HEK293T (cell line): ENCODE data around the gene ZNF804B.

Experiments used
- CTBP1 ChIP-seq: fragments of 450-650 bp; IDR thresholded peaks from 2 replicates; pipeline ENCODE4 v1.6.1; 2016; ENCODE audit warnings: borderline replicate concordance
- FOXA1 ChIP-seq: fragments of 450-650 bp; IDR thresholded peaks from 2 replicates; pipeline ENCODE4 v1.6.1; 2016; ENCODE audit warnings: mild to moderate bottlenecking
- FOXM1 ChIP-seq: fragments of 450-650 bp; IDR thresholded peaks from 2 replicates; pipeline ENCODE4 v1.6.1; 2017; ENCODE audit warnings: mild to moderate bottlenecking, borderline replicate concordance
- LEF1 ChIP-seq: fragments of 450-650 bp; IDR thresholded peaks from 2 replicates; pipeline ENCODE4 v1.6.1; 2017; ENCODE audit warnings: mild to moderate bottlenecking, borderline replicate concordance
- SP1 ChIP-seq: fragments of 450-650 bp; IDR thresholded peaks from 2 replicates; pipeline ENCODE4 v1.6.1; 2017
- TARDBP ChIP-seq: fragments of 450-650 bp; IDR thresholded peaks from 2 replicates; pipeline ENCODE4 v1.6.1; 2016

DNA sequence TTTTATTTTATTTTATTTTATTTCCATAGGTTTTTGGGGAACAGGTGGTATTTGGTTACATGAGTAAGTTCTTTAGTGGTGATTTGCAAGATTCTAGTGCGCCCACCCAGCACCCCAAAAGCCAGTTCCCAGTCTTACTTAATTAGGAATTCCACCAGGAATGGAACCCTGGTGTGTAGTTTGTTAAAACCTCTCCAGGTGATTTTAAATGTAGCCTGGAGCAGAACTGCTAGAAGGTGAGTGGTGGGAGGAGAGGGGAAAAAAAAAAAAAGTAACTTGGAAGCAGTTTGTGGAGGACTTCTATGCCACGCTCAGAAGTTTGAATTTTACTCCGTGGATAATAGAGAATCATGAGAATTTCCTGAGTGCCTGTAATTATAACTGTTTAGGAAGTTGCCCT lies 41.5 kb downstream of the ZNF804B start:
- TF ChIP-seq FOXA1 (no peak), FOXM1 (no peak), CTBP1 (no peak), TARDBP (no peak), LEF1 (no peak), SP1 (no peak)
